Kidney (tissue), 22 donors: ENCODE measurements around the gene TMEM39B. TPM values are rescaled to one million over a fixed set of nuclear protein-coding genes. Genes with fewer than 3 reads are reported as not detected.

ENCODE experiments used
- DNase-seq, 5 donors: peaks; one replicate each; pipeline ENCODE4 v3.0.0-alpha.2; 2013 to 2020
- FAIRE-seq: peaks from 2 replicates; lab custom pipeline; 2012; peaks lifted over from hg19 to GRCh38; lab: Jason Lieb, UNC
- H3K27ac ChIP-seq, 2 donors: one replicate each; pipeline ENCODE4 v1.7.0; 2013; ENCODE audit warnings: low read depth in 2 of 2, low read length in 2 of 2, inconsistent platforms in 1 of 2
- H3K27me3 ChIP-seq: one replicate; pipeline ENCODE4 v1.7.1; 2013; ENCODE audit warnings: low read length, inconsistent platforms; ENCODE audit not compliant: control insufficient read depth, insufficient read depth
- H3K36me3 ChIP-seq, 3 donors: one replicate each; pipeline versions ENCODE4 v1.7.0 to v1.7.1; 2013; ENCODE audit warnings: low read length in 3 of 3, control low read depth in 1 of 3, inconsistent platforms in 1 of 3; ENCODE audit not compliant: insufficient read depth in 3 of 3, control insufficient read depth in 2 of 3
- H3K4me1 ChIP-seq, 3 donors: one replicate each; pipeline versions ENCODE4 v1.7.0 to v1.7.1; 2013; ENCODE audit warnings: low read length in 3 of 3, inconsistent platforms in 1 of 3, low read depth in 1 of 3; ENCODE audit not compliant: control insufficient read depth in 2 of 3, insufficient read depth in 2 of 3
- H3K4me3 ChIP-seq, 3 donors: one replicate each; pipeline versions ENCODE4 v1.7.0 to v1.8.1; 2013; ENCODE audit warnings: low read length in 3 of 3, control low read depth in 1 of 3, inconsistent platforms in 1 of 3
- H3K9ac ChIP-seq, 3 donors: one replicate each; pipeline versions ENCODE4 v1.7.0 to v1.7.1; 2013; ENCODE audit warnings: low read length in 3 of 3, control low read depth in 1 of 3, inconsistent platforms in 1 of 3
- H3K9me3 ChIP-seq, 3 donors: one replicate each; pipeline versions ENCODE4 v1.7.0 to v1.7.1; 2013; ENCODE audit warnings: low read length in 3 of 3, control low read depth in 1 of 3, inconsistent platforms in 1 of 3; ENCODE audit not compliant: control insufficient read depth in 2 of 3, insufficient read depth in 1 of 3
- CTCF ChIP-seq: IDR thresholded peaks from 3 replicates; pipeline ENCODE4 v1.5.1; 2012; ENCODE audit warnings: mild to moderate bottlenecking, moderate library complexity, borderline replicate concordance; ENCODE audit not compliant: insufficient read depth; ENCODE audit errors: extremely low read depth
- intact Hi-C: fragments of 100-400 bp; cut with DNase I; formaldehyde crosslinking; loops from one replicate; pipeline ENCODE4 v1.11.1; 2022
- long read RNA-seq, 10 donors: library from polyadenylated mRNA in 1 of 10; unstranded in 1 of 10; transcript quantifications; one replicate each; pipeline ENCODE4 v2.0.0 and lab custom pipeline, GENCODE V29; 2021 to 2026
- polyA plus RNA-seq: library from polyadenylated mRNA; stranded (reverse); fragments of 350-450 nt; fragmentation: Illumina TruSeq; extraction: RNeasy Lipid Tissue Mini Kit (QIAGEN cat#74804); gene quantifications from one replicate; pipeline ENCODE4 v1.2.3, GENCODE V29; 2014; ENCODE audit warnings: low read depth, low replicate concordance; ENCODE audit not compliant: insufficient read depth
- total RNA-seq: library from RNA; stranded (reverse); fragmentation: NEBNext Ultra II Directional; extraction: Animal tissue kit (Norgen Biotek cat#: 25700); gene quantifications from one replicate; pipeline ENCODE4 v1.2.1, GENCODE V29; 2021
- donor health status: control.
- donor health status: control.
- donor health status: control.
- donor health status: control.
- donor health status: control.
- donor health status: DM: yes; HTN: yes; CAD: no.
- donor health status: Normal renal cell carcinoma (clear cell type).

The TMEM39B gene
- 15.4 TPM for total RNA-seq
- polyA plus RNA-seq = 9.3 TPM
- long read RNA-seq, donor 1, transcript TMEM39B-203 (7 exons, 1,538 nt) = major isoform, 5 of 6 reads
- long read RNA-seq, donor 1, partial matches to known transcripts = 0 of 6 reads
- long read RNA-seq, donor 1, other reads (novel, unspliced or antisense) = 0 of 6 reads
- long read RNA-seq, donor 2, partial matches to known transcripts = 0 of 6 reads
- long read RNA-seq, donor 2, other reads (novel, unspliced or antisense) = 0 of 6 reads
- long read RNA-seq, donor 3, partial matches to known transcripts = 0 of 4 reads
- long read RNA-seq, donor 3, other reads (novel, unspliced or antisense) = 0 of 4 reads
- long read RNA-seq, donor 4, partial matches to known transcripts = 0 of 6 reads
- long read RNA-seq, donor 4, other reads (novel, unspliced or antisense) = 0 of 6 reads
- long read RNA-seq, donor 5 = 0 reads
- long read RNA-seq, donor 6, partial matches to known transcripts = 0 of 3 reads
- long read RNA-seq, donor 6, other reads (novel, unspliced or antisense) = 0 of 3 reads
- long read RNA-seq, donor 7, partial matches to known transcripts = 8 of 14 reads
- long read RNA-seq, donor 7, other reads (novel, unspliced or antisense) = 3 of 14 reads
- long read RNA-seq, donor 8, partial matches to known transcripts = 0 of 5 reads
- long read RNA-seq, donor 8, other reads (novel, unspliced or antisense) = 0 of 5 reads
- long read RNA-seq, donor 9, partial matches to known transcripts = 0 of 2 reads
- long read RNA-seq, donor 9, other reads (novel, unspliced or antisense) = 0 of 2 reads
- long read RNA-seq, donor 10, partial matches to known transcripts = 0 of 5 reads
- long read RNA-seq, donor 10, other reads (novel, unspliced or antisense) = 0 of 5 reads

GRCh38 chr1:32072622-32073298 is at the start of gene TMEM39B:
Gene TMEM39B (plus strand): TSS chr1:32072939. CDS start chr1:32073048, 109 bp downstream.
- peak within 1 kb of the TSS; percentile 62 to 76 (median 74) for H3K9ac ChIP-seq

GRCh38 chr1:32023351-32023750 is 49.4 kb upstream of the TMEM39B start:
- H3K9ac ChIP-seq = no peak overlapping the region
- H3K4me1 ChIP-seq = peaks cover 0 to 15% (median 5%) of the 10 kb centered on the region in 3 donors
- H3K27ac ChIP-seq = no peak overlapping the region
- no peak overlapping the region for H3K4me3 ChIP-seq
- H3K36me3 ChIP-seq = peaks cover 0 to 5% (median 0%) of the 10 kb centered on the region in 3 donors
- no peaks in the 10 kb centered on the region for H3K9me3 ChIP-seq
- H3K27me3 ChIP-seq = no peaks in the 10 kb centered on the region
- DNase-seq (no peak), FAIRE-seq (no peak)
- intact Hi-C loops = no loop called here
- TF ChIP-seq CTCF = no peak

More at GRCh38 chr1:32072622-32073298, at the start of gene TMEM39B:
- no peak for FAIRE-seq
- intact Hi-C loops = no loop called here
- peak; percentile 98 to 99 (median 98) for DNase-seq
- H3K9me3 ChIP-seq = no peaks in the 10 kb centered on the region
- H3K27ac ChIP-seq = peak within 1 kb of the TSS; percentile 91 to 96
- no peaks in the 10 kb centered on the region for H3K27me3 ChIP-seq
- peaks cover 0 to 13% (median 3%) of the 10 kb centered on the region in 3 donors for H3K4me1 ChIP-seq
- H3K4me3 ChIP-seq = peak within 1 kb of the TSS; percentile 83 to 92 (median 86)
- TF ChIP-seq CTCF = no peak
- H3K36me3 ChIP-seq = peaks cover 7 to 15% (median 14%) of the 10 kb centered on the region in 3 donors

- no peak for FAIRE-seq
- H3K4me1 ChIP-seq = peaks cover 0 to 12% (median 4%) of the 10 kb centered on the region in 3 donors
- intact Hi-C loops = no loop called here
These were observed 47.2 kb upstream of the TMEM39B start for GRCh38 chr1:32025515-32025914.

More at GRCh38 chr1:32025515-32025914, 47.2 kb upstream of the TMEM39B start:
- Histone ChIP-seq H3K4me3 (no peak overlapping the region), H3K36me3 (peaks cover 0 to 5% (median 2%) of the 10 kb centered on the region in 3 donors), H3K27ac (no peak overlapping the region), H3K9me3 (no peaks in the 10 kb centered on the region), H3K9ac (no peak overlapping the region), H3K27me3 (no peaks in the 10 kb centered on the region)
- DNase-seq = no peak
- no peak for TF ChIP-seq CTCF
